22Rv1 (cell line): ENCODE measurements around the gene IL1RN.

ENCODE experiments used
- H3K27ac ChIP-seq: fragments of 450-650 bp; 2 replicates; pipeline ENCODE4 v1.5.1; 2017
- CTCF ChIP-seq: fragments of 450-650 bp; IDR thresholded peaks from 2 replicates; pipeline ENCODE4 v1.5.1; 2017; ENCODE audit warnings: mild to moderate bottlenecking
- ZFX ChIP-seq: fragments of 450-650 bp; IDR thresholded peaks from 2 replicates; pipeline ENCODE4 v1.6.1; 2017; ENCODE audit warnings: antibody characterized with exemption, borderline replicate concordance

Gene IL1RN

DNA sequence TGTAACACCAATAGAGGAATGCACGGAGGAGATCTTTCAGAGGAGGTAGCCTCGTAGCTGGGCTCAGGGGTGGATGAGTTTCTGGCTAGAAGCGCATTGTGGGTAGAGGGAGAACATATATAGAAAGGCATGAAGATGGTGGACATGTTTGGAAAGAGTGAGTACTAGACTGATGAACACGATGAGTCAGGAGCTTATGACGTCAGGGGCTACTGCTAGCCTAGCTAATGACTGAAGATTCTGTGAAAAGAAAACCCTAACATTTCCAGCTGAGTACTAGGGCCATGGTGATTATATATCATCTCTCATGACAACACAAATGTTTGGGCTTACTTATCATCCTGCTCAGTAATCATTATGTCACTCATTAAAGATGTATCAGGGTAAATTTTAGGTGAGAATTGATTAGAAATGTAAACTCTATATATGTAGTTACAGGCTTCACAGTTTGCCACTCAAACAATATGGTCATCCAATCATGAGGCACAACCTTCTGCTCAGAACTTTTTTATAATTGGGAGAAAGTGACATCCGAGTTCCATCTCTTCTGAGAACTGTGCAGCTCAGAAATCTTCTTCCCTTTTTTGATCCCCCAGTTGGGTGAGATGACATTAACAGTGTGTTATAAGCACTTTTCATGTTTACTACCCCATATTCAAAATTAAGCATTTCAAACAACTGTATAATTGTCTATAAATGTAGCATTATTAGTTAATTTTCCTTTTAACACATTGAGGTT lies 22.2 kb upstream of the IL1RN start:
- H3K27ac ChIP-seq, result no peak overlapping the region
- TF ChIP-seq ZFX (no peak), CTCF (no peak)

GRCh38 chr2:113111121-113111520 lies 16.3 kb upstream of the IL1RN start:
- no peak for TF ChIP-seq CTCF
- TF ChIP-seq ZFX, result no peak

GRCh38 chr2:113111823-113112287 lies 15.5 kb upstream of the IL1RN start:
- TF ChIP-seq CTCF (no peak), ZFX (no peak)
- no peak overlapping the region for H3K27ac ChIP-seq

More at GRCh38 chr2:113111121-113111520, 16.3 kb upstream of the IL1RN start:
- no peak overlapping the region for H3K27ac ChIP-seq

DNA sequence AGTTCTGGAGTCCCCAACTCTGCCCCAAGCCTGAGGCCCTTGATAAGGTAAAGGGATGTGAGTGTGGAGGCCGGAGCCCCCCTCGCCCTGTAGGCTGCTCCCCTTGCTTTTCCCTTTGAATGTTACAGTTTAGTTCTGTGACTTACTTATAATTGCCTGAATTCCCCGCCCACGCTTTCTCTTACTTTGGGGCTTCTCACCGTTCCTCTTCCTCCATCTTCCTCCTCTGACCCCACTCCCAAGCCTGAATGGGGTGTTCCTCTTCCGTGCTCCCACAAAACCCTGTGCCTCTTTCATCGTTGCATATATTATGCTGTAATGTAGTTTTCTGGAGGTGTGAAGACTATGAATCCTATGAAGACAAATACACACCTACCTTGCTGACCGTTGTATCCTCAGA lies 15.0 kb upstream of the IL1RN start:
- H3K27ac ChIP-seq, result no peak overlapping the region

GRCh38 chr2:113112871-113113270 lies 14.5 kb upstream of the IL1RN start:
- no peak for TF ChIP-seq CTCF
- no peak for TF ChIP-seq ZFX
- no peak overlapping the region for H3K27ac ChIP-seq

More for the DNA sequence above, 15.0 kb upstream of the IL1RN start:
- TF ChIP-seq CTCF (no peak), ZFX (no peak)

- H3K27ac ChIP-seq, result no peak overlapping the region
- TF ChIP-seq CTCF (no peak), ZFX (no peak)
Measured at GRCh38 chr2:113113807-113114206, 13.6 kb upstream of the IL1RN start.

GRCh38 chr2:113114224-113114945 lies 13.0 kb upstream of the IL1RN start:
- no peak overlapping the region for H3K27ac ChIP-seq
- no peak for TF ChIP-seq ZFX
- TF ChIP-seq CTCF, result no peak
